ENCODE data around the gene AADAC.
"Not testable (repeated sequence)": the region's sequence is repeated elsewhere in the genome, so short reads cannot be mapped to it uniquely, and the experiment has no call there.

The AADAC gene

DNA sequence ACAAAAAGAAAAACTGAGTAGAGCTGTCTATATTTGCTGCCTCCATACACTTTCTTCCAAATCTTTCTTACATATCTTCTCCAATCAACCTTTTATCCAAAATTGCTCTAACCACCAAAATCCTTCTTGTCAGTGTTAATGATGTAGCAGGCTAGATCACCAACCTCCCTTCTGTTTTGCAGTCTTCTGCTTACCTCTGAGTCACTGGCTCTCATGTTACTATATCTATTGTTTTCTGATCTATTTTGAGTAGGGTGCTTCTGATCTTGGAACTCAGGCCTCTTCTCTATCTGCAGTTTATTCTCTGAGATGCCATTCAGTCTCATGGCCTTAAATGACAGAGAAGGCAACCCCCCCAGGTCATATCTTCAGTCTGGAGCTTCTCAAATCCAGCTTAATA, 26.3 kb upstream of the AADAC start:
- no peak for TF ChIP-seq EZH2 (IDR thresholded peaks at IDR 0.05; ENCODE audit: borderline replicate concordance, low read depth, low read length, severe bottlenecking)
- TF ChIP-seq, protein P1, sequence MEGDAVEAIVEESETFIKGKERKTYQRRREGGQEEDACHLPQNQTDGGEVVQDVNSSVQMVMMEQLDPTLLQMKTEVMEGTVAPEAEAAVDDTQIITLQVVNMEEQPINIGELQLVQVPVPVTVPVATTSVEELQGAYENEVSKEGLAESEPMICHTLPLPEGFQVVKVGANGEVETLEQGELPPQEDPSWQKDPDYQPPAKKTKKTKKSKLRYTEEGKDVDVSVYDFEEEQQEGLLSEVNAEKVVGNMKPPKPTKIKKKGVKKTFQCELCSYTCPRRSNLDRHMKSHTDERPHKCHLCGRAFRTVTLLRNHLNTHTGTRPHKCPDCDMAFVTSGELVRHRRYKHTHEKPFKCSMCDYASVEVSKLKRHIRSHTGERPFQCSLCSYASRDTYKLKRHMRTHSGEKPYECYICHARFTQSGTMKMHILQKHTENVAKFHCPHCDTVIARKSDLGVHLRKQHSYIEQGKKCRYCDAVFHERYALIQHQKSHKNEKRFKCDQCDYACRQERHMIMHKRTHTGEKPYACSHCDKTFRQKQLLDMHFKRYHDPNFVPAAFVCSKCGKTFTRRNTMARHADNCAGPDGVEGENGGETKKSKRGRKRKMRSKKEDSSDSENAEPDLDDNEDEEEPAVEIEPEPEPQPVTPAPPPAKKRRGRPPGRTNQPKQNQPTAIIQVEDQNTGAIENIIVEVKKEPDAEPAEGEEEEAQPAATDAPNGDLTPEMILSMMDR (IDR thresholded peaks at IDR 0.05; ENCODE audit: borderline replicate concordance, extremely low read depth, low read length, poor library complexity, severe bottlenecking), result no peak
- H3K9ac ChIP-seq (ENCODE audit: low read depth, low read length), result no peak overlapping the region
- no peaks in the 10 kb centered on the region for H3K36me3 ChIP-seq (ENCODE audit: insufficient read depth, low read length)
- ATAC-seq (ENCODE audit: insufficient read depth, low read depth) (no peak), DNase-seq (no peak)
- H3K4me1 ChIP-seq (ENCODE audit: insufficient read depth, low read length), result no peaks in the 10 kb centered on the region
- H3K4me2 ChIP-seq (ENCODE audit: insufficient read depth, low read length), result no peak overlapping the region
- H4K20me1 ChIP-seq (ENCODE audit: insufficient read depth, low read length), result no peaks in the 10 kb centered on the region
- H2AFZ ChIP-seq (ENCODE audit: low read depth, low read length), result no peak overlapping the region
- no peaks in the 10 kb centered on the region for H3K9me3 ChIP-seq (ENCODE audit: insufficient read depth, low read length, severe bottlenecking)
- no peaks in the 10 kb centered on the region for H3K79me2 ChIP-seq (ENCODE audit: insufficient read depth, low read length)
- H3K27ac ChIP-seq (ENCODE audit: low read length), result no peak overlapping the region
- H3K27me3 ChIP-seq (ENCODE audit: insufficient read depth, low read length, poor library complexity), result no peaks in the 10 kb centered on the region
- no peak overlapping the region for H3K4me3 ChIP-seq (ENCODE audit: low read depth in 1 of 2, low read length in 2 of 2)

DNA sequence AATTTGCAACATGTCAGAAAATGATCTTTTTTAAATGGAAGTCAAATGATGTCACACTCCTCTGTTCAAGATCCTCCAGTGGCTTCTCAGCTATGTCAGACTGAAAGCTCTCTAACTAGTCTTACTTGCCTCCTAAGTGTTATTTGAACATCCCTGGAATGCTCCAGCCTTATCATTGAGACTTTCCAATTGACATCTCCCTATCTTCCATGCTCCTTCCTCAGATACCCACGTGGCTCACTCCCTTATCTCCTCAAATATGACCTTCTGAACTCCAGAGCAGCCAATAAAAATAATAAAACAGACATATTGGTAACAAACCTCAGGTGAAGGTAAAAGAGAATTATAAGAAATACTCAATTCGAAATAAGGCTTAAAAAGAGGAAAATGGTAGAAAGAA, 25.5 kb upstream of the AADAC start:
- no peak overlapping the region for H3K9ac ChIP-seq (ENCODE audit: low read depth, low read length)
- no peaks in the 10 kb centered on the region for H3K27me3 ChIP-seq (ENCODE audit: insufficient read depth, low read length, poor library complexity)
- H3K4me3 ChIP-seq (ENCODE audit: low read depth in 1 of 2, low read length in 2 of 2), result no peak overlapping the region
- no peaks in the 10 kb centered on the region for H4K20me1 ChIP-seq (ENCODE audit: insufficient read depth, low read length)
- H3K27ac ChIP-seq (ENCODE audit: low read length), result no peak overlapping the region
- H3K4me1 ChIP-seq (ENCODE audit: insufficient read depth, low read length), result no peaks in the 10 kb centered on the region
- no peak for ATAC-seq (ENCODE audit: insufficient read depth, low read depth)
- H2AFZ ChIP-seq (ENCODE audit: low read depth, low read length), result no peak overlapping the region
- no peak overlapping the region for H3K4me2 ChIP-seq (ENCODE audit: insufficient read depth, low read length)
- no peak for TF ChIP-seq EZH2 (IDR thresholded peaks at IDR 0.05; ENCODE audit: borderline replicate concordance, low read depth, low read length, severe bottlenecking)
- TF ChIP-seq, protein P1 (IDR thresholded peaks at IDR 0.05; ENCODE audit: borderline replicate concordance, extremely low read depth, low read length, poor library complexity, severe bottlenecking), result no peak
- no peaks in the 10 kb centered on the region for H3K79me2 ChIP-seq (ENCODE audit: insufficient read depth, low read length)
- no peaks in the 10 kb centered on the region for H3K9me3 ChIP-seq (ENCODE audit: insufficient read depth, low read length, severe bottlenecking)
- no peaks in the 10 kb centered on the region for H3K36me3 ChIP-seq (ENCODE audit: insufficient read depth, low read length)
- DNase-seq, result no peak

DNA sequence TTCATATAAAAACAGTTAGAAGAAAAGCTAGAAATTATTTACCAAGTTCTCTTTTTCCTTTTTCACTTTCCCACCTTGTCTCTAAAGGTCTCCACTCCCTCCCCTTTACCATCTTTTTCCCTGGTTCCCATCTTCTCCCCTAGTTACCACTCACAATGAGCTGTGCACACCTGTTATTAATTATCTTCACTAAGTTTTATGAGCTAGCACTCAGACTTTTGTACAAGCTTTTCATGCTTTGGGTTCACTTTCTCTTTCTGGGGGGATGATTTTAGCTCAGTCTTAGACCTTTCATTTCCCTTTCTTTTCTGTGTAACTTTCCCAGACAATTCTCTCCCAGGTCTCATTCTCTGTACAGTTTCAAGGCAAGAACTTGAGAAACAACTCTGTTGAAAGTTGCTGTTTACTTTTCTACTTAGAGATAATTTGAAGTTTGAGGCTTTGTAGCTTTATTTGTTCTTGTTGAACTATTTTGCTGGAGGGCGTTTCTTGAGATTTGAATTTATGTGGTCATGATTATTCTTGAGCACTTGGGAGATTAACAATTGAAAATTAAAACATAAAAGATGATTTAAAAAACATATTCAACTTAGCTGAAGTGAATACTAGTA, 24.0 kb upstream of the AADAC start:
- Histone ChIP-seq H3K9me3 (ENCODE audit: insufficient read depth, low read length, severe bottlenecking) (no peaks in the 10 kb centered on the region), H3K27me3 (ENCODE audit: insufficient read depth, low read length, poor library complexity) (no peaks in the 10 kb centered on the region), H3K79me2 (ENCODE audit: insufficient read depth, low read length) (no peaks in the 10 kb centered on the region), H3K27ac (ENCODE audit: low read length) (no peak overlapping the region), H3K4me3 (ENCODE audit: low read depth in 1 of 2, low read length in 2 of 2) (no peak overlapping the region), H2AFZ (ENCODE audit: low read depth, low read length) (no peak overlapping the region), H3K9ac (ENCODE audit: low read depth, low read length) (no peak overlapping the region), H3K36me3 (ENCODE audit: insufficient read depth, low read length) (no peaks in the 10 kb centered on the region), H4K20me1 (ENCODE audit: insufficient read depth, low read length) (no peaks in the 10 kb centered on the region), H3K4me1 (ENCODE audit: insufficient read depth, low read length) (no peaks in the 10 kb centered on the region), H3K4me2 (ENCODE audit: insufficient read depth, low read length) (no peak overlapping the region)
- DNase-seq (no peak), ATAC-seq (ENCODE audit: insufficient read depth, low read depth) (no peak)
- TF ChIP-seq, protein P1 (IDR thresholded peaks at IDR 0.05; ENCODE audit: borderline replicate concordance, extremely low read depth, low read length, poor library complexity, severe bottlenecking), result no peak
- no peak for TF ChIP-seq EZH2 (IDR thresholded peaks at IDR 0.05; ENCODE audit: borderline replicate concordance, low read depth, low read length, severe bottlenecking)

DNA sequence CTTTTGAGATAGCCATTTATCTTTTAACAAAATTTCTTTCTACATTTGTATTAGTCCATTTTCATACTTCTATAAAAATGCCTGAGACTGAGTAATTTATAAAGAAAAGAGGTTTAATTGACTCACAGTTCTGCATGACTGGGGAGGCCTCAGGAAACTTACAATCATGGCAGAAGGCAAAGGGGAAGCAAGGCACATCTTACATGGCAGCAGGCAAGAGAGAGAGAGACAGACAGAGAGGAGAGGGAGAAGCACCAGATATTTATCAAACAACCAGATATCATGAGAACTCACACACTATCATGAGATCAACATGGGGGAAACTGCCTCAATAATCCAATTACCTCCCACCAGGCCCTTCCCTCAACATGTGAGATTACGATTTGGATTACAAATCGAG, 23.2 kb upstream of the AADAC start:
- H3K27ac ChIP-seq (ENCODE audit: low read length); H3K9me3 ChIP-seq (ENCODE audit: insufficient read depth, low read length, severe bottlenecking); ATAC-seq (ENCODE audit: insufficient read depth, low read depth): not testable (repeated sequence)

More for the DNA sequence above, 23.2 kb upstream of the AADAC start:
- DNase-seq; H3K4me2 ChIP-seq (ENCODE audit: insufficient read depth, low read length); H3K9ac ChIP-seq (ENCODE audit: low read depth, low read length); H4K20me1 ChIP-seq (ENCODE audit: insufficient read depth, low read length); H3K79me2 ChIP-seq (ENCODE audit: insufficient read depth, low read length); H2AFZ ChIP-seq (ENCODE audit: low read depth, low read length); H3K36me3 ChIP-seq (ENCODE audit: insufficient read depth, low read length); H3K4me3 ChIP-seq (ENCODE audit: low read depth in 1 of 2, low read length in 2 of 2); H3K4me1 ChIP-seq (ENCODE audit: insufficient read depth, low read length); H3K27me3 ChIP-seq (ENCODE audit: insufficient read depth, low read length, poor library complexity): not testable (repeated sequence)

Data from DND-41 (cell line).